T-helper 17 cell (primary cell): ENCODE data around the gene PREX1. TPM values are rescaled to one million over a fixed set of nuclear protein-coding genes. Genes with fewer than 3 reads are reported as not detected.
"Not testable (repeated sequence)": the region's sequence is repeated elsewhere in the genome, so short reads cannot be mapped to it uniquely, and the experiment has no call there.

Source experiments
- ATAC-seq: fragments of 150-1000 bp; cut with Tn5 transposase; 2 replicates; pipeline ENCODE4 v1.10.0; 2021; ENCODE audit warnings: mild to moderate bottlenecking, moderate library complexity
- DNase-seq, 3 donors: peaks; one replicate each; pipeline versions ENCODE4 v3.0.0 to v3.0.0-alpha.2; 2020 to 2021
- H3K9me3 ChIP-seq: one replicate; pipeline ENCODE4 v1.7.0; 2013; ENCODE audit warnings: low read length, mild to moderate bottlenecking; ENCODE audit not compliant: control insufficient read depth, poor library complexity, severe bottlenecking
- H3K27ac Mint-ChIP-seq: one replicate; pipeline ENCODE4 v1.8.0; 2022; ENCODE audit warnings: mild to moderate bottlenecking, moderate library complexity, mixed read lengths
- H3K27me3 Mint-ChIP-seq: one replicate; pipeline ENCODE4 v1.8.0; 2022; ENCODE audit warnings: mixed read lengths
- H3K36me3 Mint-ChIP-seq: one replicate; pipeline ENCODE4 v1.8.0; 2022; ENCODE audit warnings: low read depth, mixed read lengths
- H3K4me1 Mint-ChIP-seq: one replicate; pipeline ENCODE4 v1.8.0; 2022; ENCODE audit warnings: mild to moderate bottlenecking, mixed read lengths
- H3K4me3 Mint-ChIP-seq: one replicate; pipeline ENCODE4 v1.8.0; 2022; ENCODE audit warnings: mild to moderate bottlenecking, moderate library complexity, mixed read lengths
- total RNA-seq, 4 donors: library from RNA in 2 of 4; stranded (reverse) in 2 of 4; gene quantifications; one replicate each; pipeline ENCODE4 v1.2.3 and lab custom pipeline; 2022 to 2026

The PREX1 gene
- total RNA-seq, 2 donors from 2014 or later, result 188 to 200 TPM

DNA sequence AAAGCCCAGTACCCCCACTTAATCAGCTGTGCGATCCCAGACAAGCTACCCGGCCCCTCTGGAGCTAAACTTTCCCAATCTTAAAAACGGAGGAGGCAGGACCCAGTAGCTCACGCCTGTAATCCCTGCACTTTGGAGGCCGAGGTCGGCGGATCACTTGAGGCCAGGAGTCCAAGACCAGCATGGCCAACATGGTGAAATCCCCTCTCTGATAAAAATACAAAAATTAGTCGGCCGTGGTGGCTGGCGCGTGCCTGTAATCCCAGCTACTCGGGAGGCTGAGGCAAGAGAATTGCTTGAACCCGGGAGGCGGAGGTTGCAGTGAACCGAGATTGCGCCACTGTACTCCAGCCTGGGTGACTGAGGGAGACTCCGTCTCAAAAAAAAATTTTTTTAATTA is 1.3 kb downstream of the PREX1 start:
- H3K27me3 Mint-ChIP-seq, DNase-seq, ATAC-seq, H3K36me3 Mint-ChIP-seq, H3K9me3 ChIP-seq, H3K27ac Mint-ChIP-seq: not testable (repeated sequence)
- peaks cover 43% of the 10 kb centered on the region for H3K4me1 Mint-ChIP-seq
- peak overlapping the region; percentile 96 for H3K4me3 Mint-ChIP-seq

DNA sequence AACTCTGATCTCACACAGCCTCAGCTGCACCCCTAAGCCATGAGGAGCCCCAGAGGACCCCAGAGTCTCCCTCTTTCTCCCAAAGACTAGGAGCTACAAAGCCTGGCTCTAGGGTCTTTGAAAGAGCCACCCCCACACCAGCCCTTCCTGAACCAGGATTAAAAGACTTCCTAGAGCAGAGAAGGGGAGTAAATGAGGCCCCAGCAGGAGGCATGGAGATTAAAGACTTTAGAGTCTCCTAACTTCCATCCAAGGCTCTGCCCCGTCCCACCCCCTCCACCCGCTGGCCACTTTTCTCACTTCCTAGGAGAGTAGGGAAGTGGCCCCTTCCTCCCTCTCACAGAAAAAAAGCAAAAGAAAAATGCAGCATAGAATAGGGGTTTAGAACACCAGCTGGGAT is 1.7 kb downstream of the PREX1 start:
- H3K27ac Mint-ChIP-seq, result no peak overlapping the region
- H3K4me3 Mint-ChIP-seq, result peak overlapping the region; percentile 96
- ATAC-seq, result no peak
- peaks cover 2% of the 10 kb centered on the region for H3K36me3 Mint-ChIP-seq
- DNase-seq, result no peak
- H3K4me1 Mint-ChIP-seq, result peaks cover 47% of the 10 kb centered on the region
- H3K9me3 ChIP-seq, result no peaks in the 10 kb centered on the region
- no peaks in the 10 kb centered on the region for H3K27me3 Mint-ChIP-seq

DNA sequence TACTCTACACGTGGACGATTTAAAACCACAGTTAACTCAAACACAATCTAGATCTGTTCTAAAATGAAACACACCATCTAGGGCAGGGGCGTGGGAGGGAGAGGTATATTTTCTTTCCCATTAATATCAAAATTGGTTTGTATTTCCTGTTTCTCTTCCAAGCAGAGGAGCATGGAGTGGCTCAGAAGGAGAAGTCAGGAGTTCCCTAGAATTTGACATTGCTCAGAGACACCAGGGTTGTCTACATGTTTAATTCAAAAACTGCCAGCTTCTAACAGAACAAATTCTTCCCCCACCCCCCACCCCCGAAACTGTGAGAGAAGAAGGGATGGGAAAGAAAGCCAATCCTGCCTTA is 2.3 kb downstream of the PREX1 start:
- Mint-ChIP-seq H3K27me3 (no peaks in the 10 kb centered on the region), H3K4me3 (peak overlapping the region; percentile 96), H3K4me1 (peaks cover 49% of the 10 kb centered on the region), H3K27ac (no peak overlapping the region), H3K36me3 (peaks cover 2% of the 10 kb centered on the region)
- ATAC-seq (no peak), DNase-seq (no peak)
- no peaks in the 10 kb centered on the region for H3K9me3 ChIP-seq

DNA sequence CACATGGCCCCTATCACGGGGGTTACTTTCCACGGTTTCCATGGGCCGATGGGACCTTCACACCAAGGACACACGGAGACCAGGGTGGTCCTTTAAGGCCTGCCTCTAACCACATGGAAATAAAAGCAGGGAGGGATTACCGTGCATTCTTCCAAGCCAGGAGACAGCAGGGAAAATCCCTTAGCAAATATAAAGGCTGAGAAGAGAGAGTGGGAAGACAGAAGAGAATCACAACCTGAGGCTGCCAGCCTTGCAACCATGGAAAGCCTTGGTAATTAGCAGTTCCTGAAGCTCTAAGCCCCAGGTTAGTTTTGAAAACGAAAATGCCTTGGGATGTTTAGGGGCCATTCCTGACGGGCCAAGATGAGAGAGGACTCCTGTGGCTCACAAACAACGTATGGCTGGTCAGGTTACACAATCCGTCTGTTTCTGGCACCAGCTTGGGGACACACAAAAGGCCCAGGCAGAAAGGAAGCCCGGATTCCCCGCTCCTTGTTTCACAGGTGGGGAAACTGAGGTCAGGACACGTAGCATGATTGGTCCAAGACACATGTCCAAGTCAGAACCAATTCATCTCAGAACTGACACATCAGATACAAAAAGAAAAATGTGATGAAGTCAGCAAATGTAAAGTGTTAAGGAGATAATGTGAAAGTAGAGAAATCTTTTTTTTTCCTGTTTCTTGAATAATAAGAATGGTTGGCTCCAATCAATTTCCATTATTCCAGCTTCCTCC is 2.8 kb downstream of the PREX1 start:
- Mint-ChIP-seq H3K4me3 (peak overlapping the region; percentile 96), H3K27ac (no peak overlapping the region), H3K27me3 (no peaks in the 10 kb centered on the region), H3K36me3 (peaks cover 2% of the 10 kb centered on the region), H3K4me1 (peaks cover 54% of the 10 kb centered on the region)
- ATAC-seq (no peak), DNase-seq (no peak)
- no peaks in the 10 kb centered on the region for H3K9me3 ChIP-seq

DNA sequence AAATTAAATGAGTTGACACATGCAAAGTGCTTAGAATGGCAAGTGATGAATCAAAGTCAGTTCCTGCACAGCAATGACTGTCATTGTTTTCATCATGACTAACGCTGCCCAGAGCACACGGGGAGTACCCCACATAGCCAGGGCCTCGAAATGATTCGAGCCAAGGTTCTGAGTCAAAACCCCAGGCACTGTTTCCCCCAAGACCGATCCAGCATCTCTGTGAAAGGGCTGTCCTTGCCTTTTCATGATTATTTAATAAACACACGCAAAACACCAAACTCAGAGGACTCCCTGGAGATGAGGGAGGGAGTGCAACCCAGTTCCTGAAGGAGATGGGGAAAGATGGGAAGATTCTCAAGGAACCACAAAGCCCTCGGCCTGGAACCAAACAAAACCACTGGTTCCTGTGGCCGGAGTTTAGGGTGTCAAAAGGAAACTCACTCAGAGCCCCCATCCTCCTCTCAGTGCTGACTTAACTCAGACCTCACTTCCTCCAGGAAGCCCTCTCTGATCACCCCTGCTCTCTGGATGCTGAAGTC is 3.8 kb downstream of the PREX1 start:
- peaks cover 4% of the 10 kb centered on the region for H3K36me3 Mint-ChIP-seq
- peak overlapping the region; percentile 96 for H3K4me3 Mint-ChIP-seq
- peak in 1 of 3 donors; percentile 10 for DNase-seq
- no peaks in the 10 kb centered on the region for H3K27me3 Mint-ChIP-seq
- peak; percentile 36 for ATAC-seq
- peaks cover 60% of the 10 kb centered on the region for H3K4me1 Mint-ChIP-seq
- H3K27ac Mint-ChIP-seq, result no peak overlapping the region
- H3K9me3 ChIP-seq, result no peaks in the 10 kb centered on the region

DNA sequence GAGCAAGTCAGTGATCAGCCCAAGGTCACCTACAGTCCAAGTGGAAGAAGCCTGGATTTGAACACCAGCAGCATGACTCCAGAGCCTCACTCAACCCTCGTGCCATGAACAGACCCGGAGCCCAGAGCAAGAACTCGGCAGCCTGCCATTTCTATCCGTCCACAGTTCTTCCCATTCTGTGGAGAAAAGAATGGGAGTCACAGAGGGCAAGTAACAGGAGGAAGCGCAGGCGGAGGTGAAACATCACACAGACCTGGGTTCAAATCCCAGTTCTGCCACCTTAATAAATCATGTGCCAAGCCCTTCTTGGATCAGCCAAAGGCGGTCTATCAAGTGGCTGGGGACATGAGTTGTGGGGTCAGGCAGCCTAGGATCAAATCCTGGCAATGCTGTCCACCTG is 4.3 kb downstream of the PREX1 start:
- ATAC-seq (no peak), DNase-seq (no peak)
- Mint-ChIP-seq H3K4me3 (peak overlapping the region; percentile 96), H3K4me1 (peaks cover 58% of the 10 kb centered on the region), H3K27me3 (no peaks in the 10 kb centered on the region), H3K36me3 (peaks cover 5% of the 10 kb centered on the region), H3K27ac (no peak overlapping the region)
- H3K9me3 ChIP-seq, result no peaks in the 10 kb centered on the region

DNA sequence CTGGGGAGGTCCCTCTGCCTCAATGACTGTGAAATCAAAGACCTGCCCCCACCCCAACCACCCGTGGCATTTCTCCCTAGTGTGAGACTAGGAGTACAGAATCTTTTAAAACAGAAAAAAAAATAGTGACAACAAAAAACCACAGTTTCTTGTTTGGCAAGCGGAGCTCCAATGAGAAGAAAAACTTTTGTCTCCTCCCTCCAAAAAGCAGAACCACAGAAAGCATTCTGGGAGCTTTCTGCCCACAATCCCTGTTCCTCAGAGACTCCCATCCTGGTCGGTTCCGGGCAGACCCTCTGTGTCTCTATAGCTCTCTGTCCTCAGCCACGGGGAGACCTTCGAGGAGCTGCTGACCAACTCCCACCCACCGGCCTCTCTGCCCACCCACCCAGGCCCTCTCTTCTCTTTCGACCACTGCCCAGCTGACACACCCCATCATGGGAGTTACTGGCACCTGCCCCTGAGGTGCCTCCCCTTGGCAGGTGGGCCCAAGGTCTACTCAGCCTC is 4.9 kb downstream of the PREX1 start:
- ATAC-seq (peak; percentile 16), DNase-seq (no peak)
- H3K4me1 Mint-ChIP-seq, result peaks cover 63% of the 10 kb centered on the region
- H3K27me3 Mint-ChIP-seq, result no peaks in the 10 kb centered on the region
- no peak overlapping the region for H3K27ac Mint-ChIP-seq
- no peaks in the 10 kb centered on the region for H3K9me3 ChIP-seq
- H3K4me3 Mint-ChIP-seq, result peak overlapping the region; percentile 96
- H3K36me3 Mint-ChIP-seq, result peaks cover 5% of the 10 kb centered on the region

DNA sequence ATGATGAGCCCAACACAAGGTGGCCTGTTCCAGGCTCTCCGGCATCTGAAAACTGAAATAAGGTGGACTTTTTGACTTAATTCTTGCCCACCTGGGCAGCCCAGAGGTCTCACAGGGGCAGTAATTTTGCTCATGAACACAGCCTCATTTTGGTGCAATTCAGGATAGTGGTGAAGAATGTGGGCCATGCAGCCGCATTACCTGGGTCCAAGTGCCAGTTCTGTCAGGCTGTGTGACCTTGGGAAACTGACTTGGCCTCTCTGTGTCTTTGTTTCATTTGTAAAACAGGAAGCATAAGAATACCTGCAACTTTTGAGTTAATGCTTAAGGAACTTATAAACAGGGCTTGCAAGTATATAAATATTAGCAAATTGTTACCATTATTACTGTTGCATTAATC is 5.6 kb downstream of the PREX1 start:
- peaks cover 5% of the 10 kb centered on the region for H3K36me3 Mint-ChIP-seq
- no peak overlapping the region for H3K27ac Mint-ChIP-seq
- no peaks in the 10 kb centered on the region for H3K27me3 Mint-ChIP-seq
- ATAC-seq (no peak), DNase-seq (no peak)
- peaks cover 70% of the 10 kb centered on the region for H3K4me1 Mint-ChIP-seq
- peak overlapping the region; percentile 96 for H3K4me3 Mint-ChIP-seq
- H3K9me3 ChIP-seq, result no peaks in the 10 kb centered on the region

DNA sequence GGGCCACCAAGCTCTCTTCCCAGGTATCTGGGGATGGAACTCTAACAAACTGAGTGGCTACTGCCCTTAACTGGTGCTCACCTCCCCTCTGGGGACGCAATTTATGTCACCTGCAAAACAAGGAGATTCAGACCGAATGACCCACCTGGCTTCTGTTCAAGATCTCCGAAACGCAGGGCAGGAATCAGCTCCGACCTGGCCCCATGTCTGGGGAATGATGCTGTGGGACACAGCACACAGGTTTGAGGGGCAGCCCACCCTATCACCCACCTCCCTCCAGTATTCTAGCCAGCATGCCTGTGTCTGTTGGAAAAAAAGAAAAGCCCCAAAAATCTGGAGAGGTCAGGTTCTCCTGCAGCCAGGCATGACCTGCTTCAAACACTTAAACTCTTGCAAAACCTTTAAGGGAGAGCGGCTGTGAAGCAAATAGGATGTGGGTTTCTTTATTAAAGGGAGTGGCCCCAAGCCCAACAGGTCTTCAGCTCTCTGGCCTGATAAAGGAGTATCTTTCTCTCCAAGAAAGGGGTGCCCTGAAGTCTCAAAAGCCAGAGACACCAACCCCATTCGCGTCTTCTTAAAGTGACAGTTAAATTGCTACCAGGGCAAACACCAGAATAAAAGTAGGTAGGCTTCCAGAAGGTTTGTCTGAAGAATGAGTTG is 6.4 kb downstream of the PREX1 start:
- H3K27ac Mint-ChIP-seq, result no peak overlapping the region
- no peaks in the 10 kb centered on the region for H3K9me3 ChIP-seq
- DNase-seq, result no peak
- H3K36me3 Mint-ChIP-seq, result peaks cover 4% of the 10 kb centered on the region
- H3K27me3 Mint-ChIP-seq, result no peaks in the 10 kb centered on the region
- ATAC-seq, result no peak
- peak overlapping the region; percentile 96 for H3K4me3 Mint-ChIP-seq
- peaks cover 78% of the 10 kb centered on the region for H3K4me1 Mint-ChIP-seq

DNA sequence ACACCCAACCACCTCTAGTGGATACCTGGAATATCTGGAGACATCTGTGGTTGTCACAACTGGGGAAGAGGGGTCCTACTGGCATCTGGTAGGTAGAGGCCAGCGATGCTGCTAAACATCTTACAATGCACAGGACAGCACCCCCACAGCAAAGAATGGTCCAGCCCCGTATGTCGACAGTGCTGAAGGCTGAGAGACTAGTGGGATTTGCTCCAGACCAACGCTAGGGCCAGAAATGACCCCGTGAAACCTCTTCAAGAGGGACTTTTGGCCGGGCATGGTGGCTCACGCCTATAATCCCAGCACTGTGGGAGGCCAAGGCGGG is 7.2 kb downstream of the PREX1 start:
- Mint-ChIP-seq H3K4me3 (peak overlapping the region; percentile 96), H3K27ac (no peak overlapping the region), H3K4me1 (peaks cover 85% of the 10 kb centered on the region)

DNA sequence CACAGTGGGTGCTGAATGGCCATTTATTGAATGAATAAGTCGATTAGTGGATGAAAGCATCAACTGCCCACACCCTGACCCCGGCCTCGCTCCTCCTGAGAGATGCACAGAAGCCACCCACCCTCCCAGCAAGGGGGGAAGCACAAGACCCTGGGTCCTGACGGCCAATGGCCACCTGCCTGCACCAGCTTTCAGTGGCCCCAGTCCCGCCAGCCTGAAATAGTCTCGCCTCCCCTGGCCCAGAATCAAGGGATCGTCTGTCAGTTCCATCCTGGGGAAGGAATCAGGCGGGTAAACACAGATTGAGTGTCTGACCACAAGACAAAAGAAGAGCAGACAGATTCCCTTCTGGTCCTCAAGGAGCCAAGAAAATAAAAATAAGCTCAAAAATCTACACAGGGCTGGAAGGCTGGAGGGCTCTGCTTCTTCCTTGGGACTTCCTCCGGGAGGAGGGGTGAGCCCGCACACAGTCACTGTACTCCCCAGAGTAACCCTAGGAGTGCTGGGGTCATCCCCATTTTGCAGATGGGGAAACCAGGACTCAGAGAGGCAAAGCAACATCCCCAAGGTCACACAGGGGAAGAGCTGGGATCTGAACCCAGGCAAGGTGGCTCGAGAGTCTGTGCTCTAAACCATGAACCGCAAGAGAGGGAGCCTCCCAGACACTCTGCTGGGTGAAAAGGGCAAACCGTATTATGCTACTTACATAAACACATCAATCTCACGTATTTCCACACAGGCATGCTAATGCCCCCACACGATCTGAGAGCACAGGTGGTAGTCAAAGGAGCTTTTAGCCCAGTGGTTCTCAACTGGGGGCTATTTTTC is 7.8 kb downstream of the PREX1 start:
- no peaks in the 10 kb centered on the region for H3K9me3 ChIP-seq
- no peak overlapping the region for H3K27ac Mint-ChIP-seq
- peaks cover 4% of the 10 kb centered on the region for H3K36me3 Mint-ChIP-seq
- H3K4me1 Mint-ChIP-seq, result peaks cover 88% of the 10 kb centered on the region
- ATAC-seq (peak; percentile 40), DNase-seq (no peak)
- no peaks in the 10 kb centered on the region for H3K27me3 Mint-ChIP-seq
- peak overlapping the region; percentile 96 for H3K4me3 Mint-ChIP-seq

More for the DNA sequence above, 7.2 kb downstream of the PREX1 start:
- Mint-ChIP-seq H3K27me3 (no peaks in the 10 kb centered on the region), H3K36me3 (peaks cover 4% of the 10 kb centered on the region)
- ATAC-seq (no peak), DNase-seq (no peak)
- no peaks in the 10 kb centered on the region for H3K9me3 ChIP-seq

DNA sequence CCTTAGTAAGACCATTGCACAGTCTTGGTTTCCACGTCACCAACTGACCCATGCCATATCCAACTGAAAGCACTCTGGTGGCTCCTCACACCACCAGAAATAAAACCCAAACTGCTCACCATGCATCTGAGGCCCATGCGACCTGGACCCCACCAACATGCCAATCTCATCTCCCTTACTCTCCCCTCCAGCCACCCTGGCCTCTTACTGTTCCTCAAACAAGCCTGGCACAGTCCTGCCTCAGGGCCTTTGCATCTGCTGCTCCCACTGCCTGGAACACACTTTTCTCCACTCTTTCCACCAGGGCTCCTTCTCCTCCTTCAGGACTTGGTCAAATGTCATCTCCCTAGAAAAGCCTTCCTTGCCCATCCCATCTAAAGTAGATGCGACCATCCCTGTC is 8.7 kb downstream of the PREX1 start:
- Mint-ChIP-seq H3K27me3 (no peaks in the 10 kb centered on the region), H3K4me3 (peak overlapping the region; percentile 96), H3K27ac (no peak overlapping the region), H3K36me3 (peaks cover 4% of the 10 kb centered on the region), H3K4me1 (peaks cover 86% of the 10 kb centered on the region)
- DNase-seq (no peak), ATAC-seq (no peak)
- H3K9me3 ChIP-seq, result no peaks in the 10 kb centered on the region

DNA sequence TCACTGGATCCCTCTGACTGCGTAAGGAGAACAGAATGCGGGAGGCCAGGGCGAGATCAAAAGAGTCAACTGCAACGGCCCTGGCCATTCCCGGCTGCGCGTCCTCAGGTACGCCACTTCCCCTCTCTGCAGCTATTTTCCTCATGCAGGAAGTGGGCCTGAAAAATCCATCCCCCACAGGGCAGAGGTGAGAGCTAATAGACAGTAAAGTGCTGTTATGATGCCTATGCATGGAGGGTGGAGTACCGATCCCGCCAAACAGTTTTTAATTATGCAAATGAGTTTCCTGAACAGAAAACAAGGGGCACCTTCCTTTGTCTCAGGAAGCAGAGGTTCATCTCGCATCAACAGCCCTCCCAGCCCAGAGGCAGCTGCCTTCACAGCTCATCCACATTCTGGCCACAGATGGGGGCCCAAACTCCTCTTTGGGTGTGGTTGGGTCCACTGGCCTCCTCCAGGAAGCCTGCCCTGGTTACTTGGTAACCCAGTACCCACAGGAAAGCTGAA is 9.3 kb downstream of the PREX1 start:
- H3K4me1 Mint-ChIP-seq, result peaks cover 83% of the 10 kb centered on the region
- H3K27ac Mint-ChIP-seq, result no peak overlapping the region
- no peaks in the 10 kb centered on the region for H3K9me3 ChIP-seq
- H3K4me3 Mint-ChIP-seq, result peak overlapping the region; percentile 96
- no peaks in the 10 kb centered on the region for H3K27me3 Mint-ChIP-seq
- peak; percentile 46 for ATAC-seq
- H3K36me3 Mint-ChIP-seq, result peaks cover 4% of the 10 kb centered on the region
- no peak for DNase-seq
